Spinal cord (tissue), 10 donors: Measurements from ENCODE around the gene MESP2. TPM values are rescaled to one million over a fixed set of nuclear protein-coding genes. Genes with fewer than 3 reads are reported as not detected.

ENCODE experiments used
- DNase-seq, 6 donors: peaks; one replicate each; pipeline versions ENCODE4 v3.0.0 to v3.0.0-alpha.2; 2013 to 2015; ENCODE audit warnings: low spot score in 6 of 6, low read depth in 4 of 6
- H3K27ac ChIP-seq: one replicate; pipeline ENCODE4 v1.5.1; 2013; ENCODE audit warnings: low read depth, low read length, control low read depth
- H3K27me3 ChIP-seq: one replicate; pipeline ENCODE4 v1.6.1; 2013; ENCODE audit warnings: low read length; ENCODE audit not compliant: control insufficient read depth, insufficient read depth
- H3K36me3 ChIP-seq: one replicate; pipeline ENCODE4 v1.6.1; 2013; ENCODE audit warnings: low read length; ENCODE audit not compliant: control insufficient read depth, insufficient read depth
- H3K4me1 ChIP-seq: one replicate; pipeline ENCODE4 v1.6.1; 2013; ENCODE audit warnings: low read length; ENCODE audit not compliant: control insufficient read depth, insufficient read depth
- H3K4me3 ChIP-seq: one replicate; pipeline ENCODE4 v1.5.1; 2013; ENCODE audit warnings: low read depth, low read length, control low read depth
- H3K9me3 ChIP-seq: one replicate; pipeline ENCODE4 v1.6.1; 2013; ENCODE audit warnings: low read length; ENCODE audit not compliant: control insufficient read depth, insufficient read depth
- WGBS: methylation state at CpG from one replicate; pipeline ENCODE4 v1.1.5; 2013; ENCODE audit warnings: missing lambda C conversion rate; ENCODE audit not compliant: insufficient coverage; 5-methylcytosine and 5-hydroxymethylcytosine counted together
- polyA plus RNA-seq, 2 donors: library from polyadenylated mRNA; unstranded; fragments of 120-200 nt; gene quantifications; one replicate each; pipeline ENCODE4 v1.2.1, GENCODE V29; 2013; ENCODE audit not compliant: insufficient read length in 2 of 2
- total RNA-seq, 2 donors: library from RNA; depleted of rRNA in 1 of 2; stranded (reverse); fragments of 120-200 nt in 1 of 2; fragments of >200 nt in 1 of 2; gene quantifications; one replicate each; pipeline versions ENCODE4 v1.2.3 to v1.2.4, GENCODE V29; 2013 to 2014
- donor health status: healthy.

The MESP2 gene
- total and polyA plus RNA-seq, 4 donors: 0.25 to 0.83 (median 0.71) TPM; not detected in 1

GRCh38 chr15:89805241-89806209 lies 29.4 kb downstream of the MESP2 start:
- H3K27ac ChIP-seq: no peak overlapping the region
- H3K4me1 ChIP-seq: peaks cover 10% of the 10 kb centered on the region
- no peaks in the 10 kb centered on the region for H3K27me3 ChIP-seq
- peaks cover 2% of the 10 kb centered on the region for H3K36me3 ChIP-seq
- no peaks in the 10 kb centered on the region for H3K9me3 ChIP-seq
- no peak overlapping the region for H3K4me3 ChIP-seq
- DNase-seq: no peak
- 93% methylated on average over 22 of the region's 29 CpGs for WGBS

DNA sequence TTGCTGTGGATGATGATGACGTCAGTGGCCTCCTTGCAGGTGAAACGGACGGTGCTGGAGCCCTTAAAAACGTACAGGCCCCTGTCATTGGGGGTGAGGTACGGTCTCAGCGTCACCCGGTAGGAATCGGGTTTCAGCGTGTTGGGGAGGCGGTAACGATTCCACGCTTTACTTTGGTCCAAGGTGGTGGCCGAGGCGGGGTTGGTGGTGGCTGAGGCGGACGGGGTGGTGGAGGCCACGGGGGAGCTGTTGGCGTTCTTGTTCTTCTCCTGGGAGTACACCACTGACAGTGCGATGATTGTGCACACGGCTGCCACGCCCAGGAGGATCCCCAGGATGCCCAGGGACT lies 30.1 kb downstream of the MESP2 start:
- no peak for DNase-seq
- Histone ChIP-seq H3K4me1 (peaks cover 10% of the 10 kb centered on the region), H3K27me3 (no peaks in the 10 kb centered on the region), H3K4me3 (no peak overlapping the region), H3K9me3 (no peaks in the 10 kb centered on the region), H3K27ac (no peak overlapping the region), H3K36me3 (peaks cover 2% of the 10 kb centered on the region)
- 80% methylated on average over 21 of the region's 21 CpGs for WGBS

GRCh38 chr15:89806559-89807550 lies 30.7 kb downstream of the MESP2 start:
- Histone ChIP-seq H3K4me3 (no peak overlapping the region), H3K36me3 (peaks cover 2% of the 10 kb centered on the region), H3K9me3 (no peaks in the 10 kb centered on the region), H3K27me3 (no peaks in the 10 kb centered on the region), H3K4me1 (peaks cover 10% of the 10 kb centered on the region), H3K27ac (no peak overlapping the region)
- DNase-seq: no peak
- 75% methylated on average over 17 of the region's 22 CpGs for WGBS

DNA sequence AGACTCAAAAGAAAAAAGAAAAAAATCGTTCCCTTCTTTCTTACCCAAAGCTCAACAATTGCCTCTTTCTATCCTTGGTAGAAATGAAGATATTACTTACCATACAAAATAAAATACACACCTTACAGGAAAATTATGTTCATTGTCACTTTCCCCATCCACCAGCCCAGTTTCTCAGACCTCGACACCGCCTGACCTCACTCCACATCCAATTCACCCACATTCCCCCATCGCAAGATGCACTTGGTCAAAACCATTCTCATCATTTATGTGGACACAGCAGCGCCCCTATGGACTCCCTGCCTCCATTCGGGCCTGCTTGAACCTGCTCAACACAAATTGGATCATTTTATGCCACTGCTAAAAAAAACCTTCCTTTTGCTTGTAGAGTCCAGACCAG lies 31.6 kb downstream of the MESP2 start:
- no peaks in the 10 kb centered on the region for H3K9me3 ChIP-seq
- H3K27me3 ChIP-seq: peaks cover 5% of the 10 kb centered on the region
- peaks cover 10% of the 10 kb centered on the region for H3K4me1 ChIP-seq
- H3K27ac ChIP-seq: no peak overlapping the region
- DNase-seq: no peak
- H3K36me3 ChIP-seq: peaks cover 2% of the 10 kb centered on the region
- 92% methylated on average over 4 of the region's 6 CpGs for WGBS
- H3K4me3 ChIP-seq: no peak overlapping the region

DNA sequence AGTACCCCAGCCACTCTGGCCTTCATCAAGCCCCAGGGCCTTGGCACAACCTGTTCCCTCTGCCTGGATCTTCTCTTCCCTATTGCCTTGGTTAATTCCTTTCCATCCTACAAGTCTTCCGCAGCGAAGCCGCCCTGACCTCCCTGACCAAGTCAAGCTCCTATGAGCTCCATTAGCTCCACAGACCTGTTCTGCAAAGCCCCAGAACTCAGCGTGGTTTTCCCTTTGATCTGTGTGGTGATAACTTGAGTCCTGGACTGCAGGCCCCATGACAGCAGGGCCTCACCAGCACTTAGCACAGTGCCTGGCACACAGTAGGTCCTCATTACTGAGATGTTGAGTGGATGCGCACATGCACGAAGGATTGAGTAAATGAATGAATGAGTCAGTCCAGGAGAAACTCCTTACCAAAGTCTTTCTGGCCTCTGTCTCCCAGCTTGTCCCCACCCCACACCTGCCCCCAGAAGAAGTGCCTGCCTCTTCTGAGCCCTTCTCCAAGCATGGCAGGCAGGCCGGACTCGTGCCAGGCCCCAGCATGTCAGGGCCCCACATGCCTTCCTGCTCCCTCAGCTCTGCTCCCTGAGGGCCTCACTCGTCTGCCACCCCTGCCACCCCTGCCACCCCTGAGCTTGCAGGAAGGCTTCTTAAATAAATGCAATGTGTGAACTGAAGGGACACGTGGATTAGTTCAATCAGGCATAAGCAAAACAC lies 32.2 kb downstream of the MESP2 start:
- no peak for DNase-seq
- H3K4me3 ChIP-seq: no peak overlapping the region
- H3K9me3 ChIP-seq: no peaks in the 10 kb centered on the region
- WGBS: 85% methylated on average over 7 of the region's 10 CpGs
- peaks cover 12% of the 10 kb centered on the region for H3K27me3 ChIP-seq
- H3K36me3 ChIP-seq: peaks cover 2% of the 10 kb centered on the region
- no peak overlapping the region for H3K27ac ChIP-seq
- H3K4me1 ChIP-seq: peaks cover 10% of the 10 kb centered on the region

GRCh38 chr15:89809093-89809786 lies 33.1 kb downstream of the MESP2 start:
- 58% methylated on average over 8 of the region's 8 CpGs for WGBS
- Histone ChIP-seq H3K9me3 (no peaks in the 10 kb centered on the region), H3K36me3 (no peaks in the 10 kb centered on the region), H3K27ac (no peak overlapping the region), H3K4me1 (peaks cover 16% of the 10 kb centered on the region), H3K27me3 (peaks cover 21% of the 10 kb centered on the region), H3K4me3 (no peak overlapping the region)
- DNase-seq: peak in 1 of 6 donors; percentile 51

DNA sequence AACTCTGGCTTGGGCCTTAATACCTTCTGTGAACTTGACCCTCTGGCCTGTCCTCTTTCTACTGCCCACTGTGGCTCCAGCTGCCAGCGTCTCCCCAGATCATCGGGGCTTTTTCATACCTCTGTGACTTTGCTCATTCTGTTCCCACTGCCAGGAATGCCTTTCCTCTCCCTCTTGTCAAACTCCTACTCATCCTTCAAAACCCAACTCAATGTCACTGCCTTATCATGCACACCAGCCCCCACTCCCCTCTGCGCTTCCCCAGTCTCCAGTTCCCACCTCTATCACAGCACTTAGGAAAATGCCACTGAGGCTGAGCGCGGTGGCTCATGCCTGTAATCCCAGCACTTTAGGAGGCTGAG lies 33.6 kb downstream of the MESP2 start:
- DNase-seq: no peak
- Histone ChIP-seq H3K4me3 (no peak overlapping the region), H3K9me3 (no peaks in the 10 kb centered on the region), H3K4me1 (peaks cover 19% of the 10 kb centered on the region), H3K27ac (no peak overlapping the region), H3K27me3 (peaks cover 26% of the 10 kb centered on the region), H3K36me3 (no peaks in the 10 kb centered on the region)
- 97% methylated on average over 5 of the region's 5 CpGs for WGBS

DNA sequence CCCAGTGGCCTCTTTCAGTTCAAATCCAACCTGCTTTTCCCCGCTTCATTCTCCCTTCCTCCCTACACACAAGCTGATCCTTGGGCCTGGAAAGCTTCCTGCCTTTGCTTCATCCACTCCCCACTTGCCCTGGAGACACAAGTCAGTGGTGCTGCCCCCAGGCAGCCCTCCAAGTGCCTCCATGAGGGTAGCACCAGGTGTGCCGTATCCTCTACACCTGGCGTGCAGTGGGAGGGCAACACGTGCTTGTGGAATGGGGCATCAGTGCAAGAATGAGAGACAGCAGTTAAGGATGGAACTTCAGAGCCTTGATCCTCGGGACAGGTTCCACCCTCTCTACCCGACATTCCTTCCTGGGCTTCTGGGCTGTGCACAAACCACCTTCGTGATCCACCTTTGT lies 34.7 kb downstream of the MESP2 start:
- no peak for DNase-seq
- Histone ChIP-seq H3K4me1 (peaks cover 23% of the 10 kb centered on the region), H3K9me3 (peaks cover 4% of the 10 kb centered on the region), H3K4me3 (no peak overlapping the region), H3K27ac (no peak overlapping the region), H3K27me3 (peaks cover 36% of the 10 kb centered on the region), H3K36me3 (no peaks in the 10 kb centered on the region)
- WGBS: 93% methylated on average over 4 of the region's 7 CpGs
